Kidney glomerular epithelial cell (primary cell): ENCODE data around the gene GPR37L1.
"Not testable (repeated sequence)": the region's sequence is repeated elsewhere in the genome, so short reads cannot be mapped to it uniquely, and the experiment has no call there.

Source experiments
- DNase-seq: peaks from one replicate; lab custom pipeline; 2025; lab: John Stamatoyannopoulos, UW

The GPR37L1 gene

GRCh38 chr1:202168861-202169260 lies 46.1 kb downstream of the GPR37L1 start:
- DNase-seq = no peak

- DNase-seq = no peak
These were observed 48.0 kb downstream of the GPR37L1 start for GRCh38 chr1:202170726-202171125.

GRCh38 chr1:202171292-202172014 lies 48.7 kb downstream of the GPR37L1 start:
- DNase-seq = no peak

- DNase-seq = no peak
These were observed 49.3 kb downstream of the GPR37L1 start for GRCh38 chr1:202172015-202172355.

GRCh38 chr1:202173993-202174392 lies 51.3 kb downstream of the GPR37L1 start:
- no peak for DNase-seq

- no peak for DNase-seq
These were observed 54.5 kb downstream of the GPR37L1 start for GRCh38 chr1:202176949-202177927.

- no peak for DNase-seq
These were observed 57.4 kb downstream of the GPR37L1 start for GRCh38 chr1:202179828-202180750.

GRCh38 chr1:202180751-202181139 lies 58.0 kb downstream of the GPR37L1 start:
- not testable (repeated sequence) for DNase-seq

- DNase-seq = no peak
These were observed 58.9 kb downstream of the GPR37L1 start for GRCh38 chr1:202181586-202181985.

- DNase-seq = no peak
These were observed 59.5 kb downstream of the GPR37L1 start for GRCh38 chr1:202182040-202182877.
